Natural killer cell (primary cell): ENCODE data around the gene HSPB6. TPM values are rescaled to one million over a fixed set of nuclear protein-coding genes. Genes with fewer than 3 reads are reported as not detected.

Source experiments
- ATAC-seq, 3 donors: fragments of 150-1000 bp in 2 of 3; fragments of 200-7000 bp in 1 of 3; cut with Tn5 transposase; 1 replicate in 1 of 3; 2 replicates in 2 of 3; pipeline ENCODE4 v1.10.0; 2021; ENCODE audit warnings: mild to moderate bottlenecking in 2 of 3, moderate library complexity in 2 of 3
- DNase-seq, 2 donors: peaks; one replicate each; pipeline versions ENCODE4 v3.0.0 to v3.0.0-alpha.2; 2013 to 2021; ENCODE audit warnings: mixed read lengths in 1 of 2
- H3K27ac ChIP-seq: one replicate; pipeline ENCODE4 v1.5.1; 2013; ENCODE audit warnings: mild to moderate bottlenecking, low read length
- H3K27me3 ChIP-seq: one replicate; pipeline ENCODE4 v1.6.1; 2013; ENCODE audit warnings: low read length; ENCODE audit not compliant: control insufficient read depth, insufficient read depth
- H3K36me3 ChIP-seq: one replicate; pipeline ENCODE4 v1.6.1; 2013; ENCODE audit warnings: low read length; ENCODE audit not compliant: control insufficient read depth, insufficient read depth
- H3K4me1 ChIP-seq: one replicate; pipeline ENCODE4 v1.6.1; 2013; ENCODE audit warnings: low read length; ENCODE audit not compliant: control insufficient read depth, insufficient read depth
- H3K4me3 ChIP-seq: one replicate; pipeline ENCODE4 v1.5.1; 2013; ENCODE audit warnings: low read length
- H3K9me3 ChIP-seq: one replicate; pipeline ENCODE4 v1.6.1; 2013; ENCODE audit warnings: low read length; ENCODE audit not compliant: control insufficient read depth, insufficient read depth
- H3K27ac Mint-ChIP-seq, 2 donors: one replicate each; pipeline ENCODE4 v1.8.0; 2022; ENCODE audit warnings: mild to moderate bottlenecking in 2 of 2, mixed read lengths in 2 of 2, moderate library complexity in 1 of 2
- H3K27me3 Mint-ChIP-seq, 2 donors: one replicate each; pipeline ENCODE4 v1.8.0; 2022; ENCODE audit warnings: low read depth in 2 of 2, mixed read lengths in 2 of 2
- H3K36me3 Mint-ChIP-seq: one replicate; pipeline ENCODE4 v1.8.0; 2022; ENCODE audit warnings: mixed read lengths
- H3K4me1 Mint-ChIP-seq, 2 donors: one replicate each; pipeline ENCODE4 v1.8.0; 2022; ENCODE audit warnings: mixed read lengths in 2 of 2
- H3K4me3 Mint-ChIP-seq: one replicate; pipeline ENCODE4 v1.8.0; 2022; ENCODE audit warnings: mild to moderate bottlenecking, moderate library complexity, mixed read lengths
- H3K9me3 Mint-ChIP-seq, 2 donors: one replicate each; pipeline ENCODE4 v1.8.0; 2022; ENCODE audit warnings: mixed read lengths in 2 of 2
- CTCF ChIP-seq: fragments of 200-600 bp; IDR thresholded peaks from one replicate; pipeline ENCODE4 v1.8.0; 2022; ENCODE audit warnings: antibody characterized with exemption
- WGBS: methylation state at CpG from one replicate; pipeline ENCODE4 v1.1.7; 2013; ENCODE audit warnings: missing lambda C conversion rate; ENCODE audit not compliant: insufficient coverage; 5-methylcytosine and 5-hydroxymethylcytosine counted together
- intact Hi-C: fragments of 100-400 bp; cut with micrococcal nuclease; formaldehyde crosslinking; loops from one replicate; pipeline ENCODE4 v1.14.2; 2022
- total RNA-seq, 4 donors: library from RNA; stranded (reverse); fragments of 120-200 nt in 1 of 4; gene quantifications; one replicate each; pipeline versions ENCODE4 v1.2.3 to v1.2.4, GENCODE V29; 2013 to 2022

The HSPB6 gene
- total RNA-seq, 3 donors from 2014 or later (not counting 1 experiment from before 2014, with no cell fraction given): not detected

GRCh38 chr19:35791814-35792279 is 35.0 kb upstream of the HSPB6 start:
- Mint-ChIP-seq H3K36me3 (no peaks in the 10 kb centered on the region), H3K27me3 (peaks cover 0 to 17% of the 10 kb centered on the region in 2 donors), H3K27ac (no peak overlapping the region), H3K9me3 (no peaks in the 10 kb centered on the region), H3K4me3 (no peak overlapping the region), H3K4me1 (peaks cover 0 to 4% of the 10 kb centered on the region in 2 donors)
- no peak overlapping the region for H3K27ac ChIP-seq
- H3K4me3 ChIP-seq: no peak overlapping the region
- ATAC-seq: no peak
- H3K27me3 ChIP-seq: peaks cover 3% of the 10 kb centered on the region
- no peaks in the 10 kb centered on the region for H3K4me1 ChIP-seq
- intact Hi-C loops: no loop called here
- H3K36me3 ChIP-seq: no peaks in the 10 kb centered on the region
- no peak for DNase-seq
- no peak for TF ChIP-seq CTCF
- 92% methylated on average over 9 of the region's 9 CpGs for WGBS
- no peaks in the 10 kb centered on the region for H3K9me3 ChIP-seq

GRCh38 chr19:35790981-35791813 is 34.4 kb upstream of the HSPB6 start:
- H3K4me1 ChIP-seq: no peaks in the 10 kb centered on the region
- Mint-ChIP-seq H3K4me1 (no peaks in the 10 kb centered on the region), H3K9me3 (no peaks in the 10 kb centered on the region), H3K27ac (no peak overlapping the region), H3K36me3 (no peaks in the 10 kb centered on the region), H3K27me3 (peaks cover 0 to 10% of the 10 kb centered on the region in 2 donors), H3K4me3 (no peak overlapping the region)
- peak in 1 of 2 donors; percentile 34 for DNase-seq
- 80% methylated on average over 20 of the region's 20 CpGs for WGBS
- no peaks in the 10 kb centered on the region for H3K27me3 ChIP-seq
- H3K9me3 ChIP-seq: no peaks in the 10 kb centered on the region
- intact Hi-C loops: no loop called here
- no peak overlapping the region for H3K27ac ChIP-seq
- no peaks in the 10 kb centered on the region for H3K36me3 ChIP-seq
- H3K4me3 ChIP-seq: no peak overlapping the region
- no peak for ATAC-seq
- no peak for TF ChIP-seq CTCF

- intact Hi-C loops: no loop called here
Measured at GRCh38 chr19:35789978-35790944, 33.4 kb upstream of the HSPB6 start.

More at GRCh38 chr19:35789978-35790944, 33.4 kb upstream of the HSPB6 start:
- H3K27me3 Mint-ChIP-seq: peaks cover 0 to 7% of the 10 kb centered on the region in 2 donors
- TF ChIP-seq CTCF: no peak
- no peaks in the 10 kb centered on the region for H3K4me1 Mint-ChIP-seq
- no peak overlapping the region for H3K27ac Mint-ChIP-seq
- ATAC-seq (no peak), DNase-seq (no peak)
- no peaks in the 10 kb centered on the region for H3K9me3 Mint-ChIP-seq
- H3K4me1 ChIP-seq: no peaks in the 10 kb centered on the region
- H3K4me3 Mint-ChIP-seq: no peak overlapping the region
- no peak overlapping the region for H3K27ac ChIP-seq
- no peaks in the 10 kb centered on the region for H3K36me3 Mint-ChIP-seq
- no peaks in the 10 kb centered on the region for H3K9me3 ChIP-seq
- H3K36me3 ChIP-seq: no peaks in the 10 kb centered on the region
- no peaks in the 10 kb centered on the region for H3K27me3 ChIP-seq
- WGBS: 91% methylated on average over 19 of the region's 19 CpGs
- H3K4me3 ChIP-seq: no peak overlapping the region
